Measurements from ENCODE around the gene HIVEP1. TPM values are rescaled to one million over a fixed set of nuclear protein-coding genes. Genes with fewer than 3 reads are reported as not detected.

HIVEP1 gene
- total and polyA plus RNA-seq, 2 of the 13 experiments (the other 11 are each of a cell fraction or from before 2014, with no cell fraction given), result 7.4 to 9.9 TPM

DNA sequence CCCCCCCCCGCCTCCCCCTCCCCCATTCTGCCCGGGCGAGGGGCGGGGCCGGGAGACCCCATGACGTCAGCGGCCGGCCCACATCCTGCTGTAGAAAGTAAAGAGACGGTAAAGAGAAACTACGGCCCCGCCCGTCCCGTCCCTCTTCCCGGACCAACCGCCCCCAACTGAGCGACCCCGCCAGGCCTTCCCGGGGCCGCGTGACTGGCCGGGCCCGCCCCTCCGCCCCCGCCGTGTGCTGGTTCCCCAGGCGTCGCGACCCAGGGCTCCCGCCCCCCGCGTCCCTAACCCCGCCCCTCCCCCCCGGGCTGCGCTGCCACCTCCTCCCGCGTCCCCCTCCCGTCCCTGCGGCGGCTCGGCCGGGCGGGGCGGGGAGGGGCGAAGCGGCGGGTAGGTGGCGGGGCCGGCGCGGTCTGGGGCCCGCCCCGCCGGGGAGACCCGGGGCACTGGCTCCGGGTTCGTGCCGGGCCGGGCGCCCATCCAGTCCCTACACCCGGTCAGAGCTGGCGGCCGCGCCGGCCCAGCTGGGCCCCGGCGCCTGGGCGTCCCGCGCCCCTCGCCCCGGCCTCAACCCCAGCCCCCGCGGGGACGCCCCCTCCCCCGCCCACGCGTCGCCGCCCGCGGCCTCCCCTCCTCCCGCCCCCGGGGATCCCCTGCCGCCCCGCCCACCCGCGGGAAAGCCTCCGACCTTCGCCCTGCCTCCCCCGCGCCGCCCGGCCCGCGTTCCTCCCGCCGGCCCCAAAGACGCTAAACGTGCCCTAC, 655 bp upstream of the HIVEP1 start (continued):
- TF ChIP-seq, protein P1, sequence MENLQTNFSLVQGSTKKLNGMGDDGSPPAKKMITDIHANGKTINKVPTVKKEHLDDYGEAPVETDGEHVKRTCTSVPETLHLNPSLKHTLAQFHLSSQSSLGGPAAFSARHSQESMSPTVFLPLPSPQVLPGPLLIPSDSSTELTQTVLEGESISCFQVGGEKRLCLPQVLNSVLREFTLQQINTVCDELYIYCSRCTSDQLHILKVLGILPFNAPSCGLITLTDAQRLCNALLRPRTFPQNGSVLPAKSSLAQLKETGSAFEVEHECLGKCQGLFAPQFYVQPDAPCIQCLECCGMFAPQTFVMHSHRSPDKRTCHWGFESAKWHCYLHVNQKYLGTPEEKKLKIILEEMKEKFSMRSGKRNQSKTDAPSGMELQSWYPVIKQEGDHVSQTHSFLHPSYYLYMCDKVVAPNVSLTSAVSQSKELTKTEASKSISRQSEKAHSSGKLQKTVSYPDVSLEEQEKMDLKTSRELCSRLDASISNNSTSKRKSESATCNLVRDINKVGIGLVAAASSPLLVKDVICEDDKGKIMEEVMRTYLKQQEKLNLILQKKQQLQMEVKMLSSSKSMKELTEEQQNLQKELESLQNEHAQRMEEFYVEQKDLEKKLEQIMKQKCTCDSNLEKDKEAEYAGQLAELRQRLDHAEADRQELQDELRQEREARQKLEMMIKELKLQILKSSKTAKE (CRISPR knock-in tag; IDR thresholded peaks at IDR 0.05; ENCODE audit: borderline replicate concordance), result peak; percentile 39; the same call in 1 of the 2 replicates
- peak in 1 of 2 experiments; percentile 7; a peak in 1 of 4 replicates for TF ChIP-seq EP300 (IDR thresholded peaks at IDR 0.05; ENCODE audit: low read depth in 2 of 2, low read length in 2 of 2)
- TF ChIP-seq EP300 (CRISPR knock-in tag; IDR thresholded peaks at IDR 0.05; ENCODE audit: borderline replicate concordance), result no peak
- 0 out of 2 replicates have a peak, but pooled peaks have one; percentile 31 for TF ChIP-seq ZNF792 (CRISPR knock-in tag; IDR thresholded peaks at IDR 0.05)
- TF ChIP-seq RBAK (CRISPR knock-in tag; IDR thresholded peaks at IDR 0.05), result no peak
- TF ChIP-seq KLF11 (CRISPR knock-in tag; IDR thresholded peaks at IDR 0.05), result no peak
- TF ChIP-seq, protein P2, sequence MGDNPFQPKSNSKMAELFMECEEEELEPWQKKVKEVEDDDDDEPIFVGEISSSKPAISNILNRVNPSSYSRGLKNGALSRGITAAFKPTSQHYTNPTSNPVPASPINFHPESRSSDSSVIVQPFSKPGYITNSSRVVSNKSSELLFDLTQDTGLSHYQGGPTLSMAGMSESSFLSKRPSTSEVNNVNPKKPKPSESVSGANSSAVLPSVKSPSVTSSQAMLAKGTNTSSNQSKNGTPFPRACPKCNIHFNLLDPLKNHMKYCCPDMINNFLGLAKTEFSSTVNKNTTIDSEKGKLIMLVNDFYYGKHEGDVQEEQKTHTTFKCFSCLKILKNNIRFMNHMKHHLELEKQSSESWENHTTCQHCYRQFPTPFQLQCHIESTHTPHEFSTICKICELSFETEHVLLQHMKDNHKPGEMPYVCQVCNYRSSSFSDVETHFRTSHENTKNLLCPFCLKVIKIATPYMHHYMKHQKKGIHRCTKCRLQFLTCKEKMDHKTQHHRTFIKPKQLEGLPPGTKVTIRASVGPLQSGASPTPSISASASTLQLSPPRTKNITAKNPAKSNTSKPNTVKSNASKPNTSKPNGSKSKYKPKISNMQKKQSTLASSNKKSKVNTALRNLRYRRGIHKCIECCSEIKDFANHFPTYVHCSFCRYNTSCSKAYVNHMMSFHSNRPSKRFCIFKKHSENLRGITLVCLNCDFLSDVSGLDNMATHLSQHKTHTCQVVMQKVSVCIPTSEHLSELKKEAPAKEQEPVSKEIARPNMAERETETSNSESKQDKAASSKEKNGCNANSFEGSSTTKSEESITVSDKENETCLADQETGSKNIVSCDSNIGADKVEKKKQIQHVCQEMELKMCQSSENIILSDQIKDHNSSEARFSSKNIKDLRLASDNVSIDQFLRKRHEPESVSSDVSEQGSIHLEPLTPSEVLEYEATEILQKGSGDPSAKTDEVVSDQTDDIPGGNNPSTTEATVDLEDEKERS (CRISPR knock-in tag; IDR thresholded peaks at IDR 0.05), result no peak
- TF ChIP-seq DPF2 (CRISPR knock-in tag; IDR thresholded peaks at IDR 0.05; ENCODE audit: borderline replicate concordance, low read depth), result no peak
- no peak for TF ChIP-seq NRL (CRISPR knock-in tag; IDR thresholded peaks at IDR 0.05; ENCODE audit: borderline replicate concordance)
- TF ChIP-seq POLR2A (IDR thresholded peaks at IDR 0.05; ENCODE audit: insufficient read depth in 1 of 2, low read depth in 2 of 2, low read length in 2 of 2), result peak; percentile 41 to 45; a peak in 3 of 4 replicates
- TF ChIP-seq THAP11 (CRISPR knock-in tag; IDR thresholded peaks at IDR 0.05), result peak; percentile 57; the same call in 1 of the 2 replicates
- TF ChIP-seq YEATS2 (CRISPR knock-in tag; IDR thresholded peaks at IDR 0.05; ENCODE audit: borderline replicate concordance), result peak; percentile 10; the same call in 1 of the 2 replicates
- no peak for TF ChIP-seq SIN3B (IDR thresholded peaks at IDR 0.05; ENCODE audit: low read length)
- TF ChIP-seq SP5 (CRISPR knock-in tag; IDR thresholded peaks at IDR 0.05; ENCODE audit: borderline replicate concordance, low read depth), result peak; percentile 86
- TF ChIP-seq, protein P3, sequence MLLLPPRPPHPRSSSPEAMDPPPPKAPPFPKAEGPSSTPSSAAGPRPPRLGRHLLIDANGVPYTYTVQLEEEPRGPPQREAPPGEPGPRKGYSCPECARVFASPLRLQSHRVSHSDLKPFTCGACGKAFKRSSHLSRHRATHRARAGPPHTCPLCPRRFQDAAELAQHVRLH (CRISPR knock-in tag; IDR thresholded peaks at IDR 0.05; ENCODE audit: borderline replicate concordance, low read depth), result peak; percentile 29; the same call in 1 of the 2 replicates
- TF ChIP-seq SMAD1 (CRISPR knock-in tag; IDR thresholded peaks at IDR 0.05; ENCODE audit: borderline replicate concordance, low read depth), result no peak
- no peak for TF ChIP-seq ZNF562 (CRISPR knock-in tag; IDR thresholded peaks at IDR 0.05; ENCODE audit: borderline replicate concordance)
- peak; percentile 66; the same call in 1 of the 2 replicates for TF ChIP-seq HOXD1 (CRISPR knock-in tag; IDR thresholded peaks at IDR 0.05)
- TF ChIP-seq ATF1 (CRISPR knock-in tag; IDR thresholded peaks at IDR 0.05), result peak; percentile 66; the same call in 1 of the 2 replicates
- TF ChIP-seq ARNTL (CRISPR knock-in tag; IDR thresholded peaks at IDR 0.05), result peak; percentile 90
- peak in 1 of 2 experiments; percentile 50; a peak in 1 of 4 replicates for TF ChIP-seq KLF16 (CRISPR knock-in tag; IDR thresholded peaks at IDR 0.05)

Data from HepG2 (cell line).